Adrenal gland (tissue), 12 donors: ENCODE measurements around the gene DNALI1. TPM values are rescaled to one million over a fixed set of nuclear protein-coding genes. Genes with fewer than 3 reads are reported as not detected.
A peak's percentile ranks its signal among the peaks of the same experiment; 100 is the strongest.
"Not testable (repeated sequence)": the region's sequence is repeated elsewhere in the genome, so short reads cannot be mapped to it uniquely, and the experiment has no call there.

ENCODE experiments used
- DNase-seq, 7 donors: peaks; one replicate each; pipeline ENCODE4 v3.0.0-alpha.2; 2019 to 2020
- H3K27ac ChIP-seq, 5 donors: fragments of 200-600 bp; sonication (generic) in 4 of 5; 1 replicate in 3 of 5; 2 replicates in 2 of 5; pipeline versions ENCODE4 v1.5.1 to v1.8.0; 2016 to 2020; ENCODE audit warnings: mild to moderate bottlenecking in 1 of 5
- H3K27me3 ChIP-seq: fragments of 200-600 bp; 2 replicates; pipeline ENCODE4 v1.8.0; 2021
- H3K36me3 ChIP-seq, 2 donors: fragments of 200-600 bp; replicated peaks in 1 of 2; 1 replicate in 1 of 2; 2 replicates in 1 of 2; pipeline versions ENCODE4 v1.5.1 to v1.8.0; 2018 to 2022
- H3K4me1 ChIP-seq, 2 donors: fragments of 200-600 bp; replicated peaks in 1 of 2; 1 replicate in 1 of 2; 2 replicates in 1 of 2; pipeline versions ENCODE4 v1.5.1 to v1.8.0; 2018 to 2021
- H3K4me3 ChIP-seq, 4 donors: fragments of 200-600 bp; sonication (generic) in 3 of 4; one replicate each; pipeline ENCODE4 v1.5.1; 2016 to 2018
- H3K9me3 ChIP-seq, 3 donors: fragments of 200-600 bp; sonication (generic) in 1 of 3; replicated peaks in 1 of 3; 1 replicate in 2 of 3; 2 replicates in 1 of 3; pipeline versions ENCODE4 v1.5.1 to v1.8.0; 2016 to 2021
- POLR2A ChIP-seq, 2 donors: fragments of 450-650 bp; IDR thresholded peaks; one replicate each; pipeline ENCODE4 v1.6.1; 2017; ENCODE audit warnings: antibody characterized with exemption in 2 of 2, mild to moderate bottlenecking in 2 of 2, moderate library complexity in 1 of 2
- WGBS, 4 donors: extraction: QIAGEN DNeasy Blood & Tissue Kit in 2 of 4; methylation state at CpG; one replicate each; pipeline versions ENCODE4 v1.1.5 to v1.1.7; 2013 to 2017; 5-methylcytosine and 5-hydroxymethylcytosine counted together
- intact Hi-C, 2 donors: fragments of 100-400 bp; cut with DNase I; formaldehyde crosslinking; loops; one replicate each; pipeline versions ENCODE4 v1.14.1 to v1.15.0; 2022 to 2023
- polyA plus RNA-seq, 3 donors: library from polyadenylated mRNA; stranded (reverse); fragments of 200-250 nt in 2 of 3; fragments of 350-450 nt in 1 of 3; fragmentation: Illumina TruSeq in 1 of 3; extraction: RNeasy Lipid Tissue Mini Kit (QIAGEN cat#74804) in 1 of 3; gene quantifications; one replicate each; pipeline ENCODE4 v1.2.3, GENCODE V29; 2013 to 2014
- total RNA-seq, 9 donors: library from RNA; depleted of rRNA in 4 of 9; stranded (reverse); fragments of >200 nt in 4 of 9; fragments of 120-200 nt in 1 of 9; fragmentation: NEBNext Ultra II Directional in 1 of 9; extraction: Animal tissue kit (Norgen Biotek cat#: 25700) in 1 of 9; gene quantifications; one replicate each; pipeline versions ENCODE4 v1.1.0 to v1.2.4, GENCODE V29; 2013 to 2023
- TF ChIP-seq, protein P1 (sequence below), 6 experiments: fragments of 450-650 bp in 4 of 6; fragments of 200-600 bp in 2 of 6; sonication (generic) in 1 of 6; IDR thresholded peaks; 1 replicate in 5 of 6; 2 replicates in 1 of 6; pipeline versions ENCODE4 v1.5.1 to v1.8.0; 2016 to 2021; ENCODE audit warnings: antibody characterized with exemption in 6 of 6, mild to moderate bottlenecking in 2 of 6, moderate library complexity in 1 of 6
- donor health status: healthy with polysubstance abuse.
- donor health status: Bipolar disorder and iron deficiency.
- donor health status: DM: yes; HTN: yes; CAD: no.
- donor health status: DM: no; HTN: no; CAD: no.
- donor health status: DM: no; HTN: no; CAD: no.
- donor health status: DM: yes; HTN: yes; CAD: no.

The DNALI1 gene
- total and polyA plus RNA-seq, 12 donors = 6.1 to 41.6 (median 15.7) TPM

- H3K27ac ChIP-seq = no peak overlapping the region
- H3K36me3 ChIP-seq = no peaks in the 10 kb centered on the region
- no peaks in the 10 kb centered on the region for H3K27me3 ChIP-seq
- DNase-seq = no peak
- H3K4me3 ChIP-seq = no peak overlapping the region
- H3K4me1 ChIP-seq = peaks cover 0 to 4% of the 10 kb centered on the region in 2 donors
- H3K9me3 ChIP-seq = no peaks in the 10 kb centered on the region
- intact Hi-C loops = no loop called here
- no peak for TF ChIP-seq POLR2A (IDR thresholded peaks at IDR 0.05)
Measured at GRCh38 chr1:37519613-37520012, 37.1 kb upstream of the DNALI1 start.

GRCh38 chr1:37529888-37530287 is 26.9 kb upstream of the DNALI1 start:
- H3K9me3 ChIP-seq, H3K4me3 ChIP-seq, intact Hi-C loops, H3K27ac ChIP-seq, H3K27me3 ChIP-seq, H3K36me3 ChIP-seq: not testable (repeated sequence)
- 29 to 67% (median 46%) methylated on average over 1 of the region's 1 CpG for WGBS, 4 donors
- H3K4me1 ChIP-seq = peaks cover 4 to 12% of the 10 kb centered on the region in 2 donors
- peak in 1 of 7 donors; percentile 20 for DNase-seq

- Histone ChIP-seq H3K4me1 (peaks cover 4 to 12% of the 10 kb centered on the region in 2 donors), H3K36me3 (peaks cover 0 to 18% of the 10 kb centered on the region in 2 donors)
- H3K27me3 ChIP-seq, H3K27ac ChIP-seq, H3K4me3 ChIP-seq, intact Hi-C loops, H3K9me3 ChIP-seq: not testable (repeated sequence)
- DNase-seq = peak in 2 of 7 donors; percentile 37 to 47
- 75 to 84% (median 84%) methylated on average over 4 of the region's 4 CpGs for WGBS, 4 donors
Measured at GRCh38 chr1:37532418-37533156, 24.2 kb upstream of the DNALI1 start.

DNA sequence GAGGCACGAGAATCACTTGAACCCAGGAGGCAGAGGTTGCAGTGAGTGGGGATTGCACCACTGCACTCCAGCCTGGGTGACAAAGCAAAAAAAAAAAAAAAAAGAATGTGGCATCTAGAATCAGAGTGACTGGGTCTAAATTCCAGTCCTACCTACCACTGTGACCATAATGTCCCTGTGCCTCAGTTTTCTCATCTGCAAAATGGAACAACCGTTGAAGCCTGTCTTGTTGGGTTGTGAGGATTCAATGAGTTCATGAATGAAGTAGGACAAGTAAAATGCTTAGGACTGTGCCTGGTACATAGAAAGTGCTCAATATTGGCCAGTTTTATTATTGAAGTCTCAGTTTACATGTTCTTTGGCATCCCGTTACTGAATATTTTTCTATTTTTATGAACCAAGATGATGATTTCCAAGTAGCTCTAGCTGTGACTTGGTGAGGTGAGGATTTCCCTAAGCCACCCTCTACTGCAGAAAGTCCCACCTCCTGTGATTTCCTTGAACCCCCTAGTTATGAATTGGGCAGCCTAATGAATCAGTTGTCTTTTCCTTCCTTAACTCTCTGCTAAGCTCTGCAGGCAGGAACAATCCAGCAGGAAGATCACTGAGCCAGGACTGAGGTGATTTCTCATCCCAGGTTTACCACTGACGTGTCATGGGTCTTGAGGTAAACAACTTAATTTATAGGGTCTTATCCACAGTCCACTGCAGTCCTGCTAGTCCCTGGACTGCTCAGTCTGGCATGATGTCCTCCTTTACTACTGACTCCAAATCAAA is 23.2 kb upstream of the DNALI1 start:
- DNase-seq = no peak
- no peaks in the 10 kb centered on the region for H3K27me3 ChIP-seq
- no peaks in the 10 kb centered on the region for H3K9me3 ChIP-seq
- WGBS, 4 donors = 85 to 96% (median 94%) methylated on average over 4 of the region's 4 CpGs
- H3K27ac ChIP-seq = peak overlapping the region in 2 of 5 donors; percentile 47 to 79
- H3K4me1 ChIP-seq = peaks cover 4 to 12% of the 10 kb centered on the region in 2 donors
- peaks cover 0 to 25% of the 10 kb centered on the region in 2 donors for H3K36me3 ChIP-seq
- TF ChIP-seq, protein P1, sequence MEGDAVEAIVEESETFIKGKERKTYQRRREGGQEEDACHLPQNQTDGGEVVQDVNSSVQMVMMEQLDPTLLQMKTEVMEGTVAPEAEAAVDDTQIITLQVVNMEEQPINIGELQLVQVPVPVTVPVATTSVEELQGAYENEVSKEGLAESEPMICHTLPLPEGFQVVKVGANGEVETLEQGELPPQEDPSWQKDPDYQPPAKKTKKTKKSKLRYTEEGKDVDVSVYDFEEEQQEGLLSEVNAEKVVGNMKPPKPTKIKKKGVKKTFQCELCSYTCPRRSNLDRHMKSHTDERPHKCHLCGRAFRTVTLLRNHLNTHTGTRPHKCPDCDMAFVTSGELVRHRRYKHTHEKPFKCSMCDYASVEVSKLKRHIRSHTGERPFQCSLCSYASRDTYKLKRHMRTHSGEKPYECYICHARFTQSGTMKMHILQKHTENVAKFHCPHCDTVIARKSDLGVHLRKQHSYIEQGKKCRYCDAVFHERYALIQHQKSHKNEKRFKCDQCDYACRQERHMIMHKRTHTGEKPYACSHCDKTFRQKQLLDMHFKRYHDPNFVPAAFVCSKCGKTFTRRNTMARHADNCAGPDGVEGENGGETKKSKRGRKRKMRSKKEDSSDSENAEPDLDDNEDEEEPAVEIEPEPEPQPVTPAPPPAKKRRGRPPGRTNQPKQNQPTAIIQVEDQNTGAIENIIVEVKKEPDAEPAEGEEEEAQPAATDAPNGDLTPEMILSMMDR (IDR thresholded peaks at IDR 0.05) = no peak
- no peak for TF ChIP-seq POLR2A (IDR thresholded peaks at IDR 0.05)
- H3K4me3 ChIP-seq = no peak overlapping the region
- intact Hi-C loops = no loop called here

DNA sequence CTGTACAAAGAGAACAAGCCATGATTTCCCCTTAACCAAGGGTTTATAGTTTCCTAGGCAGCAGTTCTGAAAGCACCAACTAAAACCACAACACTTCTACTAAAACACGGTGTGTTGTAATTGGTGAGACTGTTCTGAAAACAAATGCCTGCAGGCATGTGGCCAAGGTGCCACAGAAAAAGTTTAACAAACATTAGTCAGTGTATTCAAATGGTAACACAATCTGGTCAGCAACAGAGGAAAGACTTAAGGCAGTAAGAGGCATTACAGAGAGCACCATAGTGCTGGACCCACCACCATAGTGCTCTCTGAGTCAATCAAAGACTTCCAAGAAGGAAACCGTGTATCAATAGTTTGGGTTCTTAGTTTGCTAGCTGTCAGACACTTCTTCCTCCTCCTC is 19.4 kb upstream of the DNALI1 start:
- intact Hi-C loops = no loop called here
- Histone ChIP-seq H3K36me3 (peaks cover 0 to 50% of the 10 kb centered on the region in 2 donors), H3K27ac (no peak overlapping the region), H3K4me3 (no peak overlapping the region), H3K9me3 (no peaks in the 10 kb centered on the region), H3K4me1 (peaks cover 4 to 12% of the 10 kb centered on the region in 2 donors), H3K27me3 (no peaks in the 10 kb centered on the region)
- WGBS, 4 donors = 73 to 84% (median 79%) methylated on average over 2 of the region's 2 CpGs
- TF ChIP-seq, protein P1 (IDR thresholded peaks at IDR 0.05) = no peak
- no peak for TF ChIP-seq POLR2A (IDR thresholded peaks at IDR 0.05)
- peak in 1 of 7 donors; percentile 49 for DNase-seq

GRCh38 chr1:37539154-37539553 is 17.6 kb upstream of the DNALI1 start:
- H3K9me3 ChIP-seq, H3K4me1 ChIP-seq, DNase-seq, H3K27me3 ChIP-seq, H3K27ac ChIP-seq, H3K4me3 ChIP-seq, intact Hi-C loops: not testable (repeated sequence)
- peaks cover 0 to 54% of the 10 kb centered on the region in 2 donors for H3K36me3 ChIP-seq
- 90 to 97% (median 96%) methylated on average over 10 of the region's 10 CpGs for WGBS, 4 donors
